T-helper 2 cell treated with Interferon-gamma antibody and Interleukin-4, amounts not matched to agents 5 μg/mL and 100 μg/mL, for 36 hours (primary cell): ENCODE results near the gene MTX1.
A peak's percentile ranks its signal among the peaks of the same experiment; 100 is the strongest.
"Not testable (repeated sequence)": the region's sequence is repeated elsewhere in the genome, so short reads cannot be mapped to it uniquely, and the experiment has no call there.

Experiments
- DNase-seq: peaks from one replicate; pipeline ENCODE4 v3.0.0; 2021; ENCODE audit warnings: low spot score
- H3K27ac Mint-ChIP-seq: one replicate; pipeline ENCODE4 v1.8.0; 2021; ENCODE audit warnings: mild to moderate bottlenecking, mixed read lengths
- H3K27me3 Mint-ChIP-seq: one replicate; pipeline ENCODE4 v1.8.0; 2021; ENCODE audit warnings: low read depth, mixed read lengths
- H3K36me3 Mint-ChIP-seq: one replicate; pipeline ENCODE4 v1.8.0; 2021; ENCODE audit warnings: low read depth, mixed read lengths
- H3K4me1 Mint-ChIP-seq: one replicate; pipeline ENCODE4 v1.8.0; 2021; ENCODE audit warnings: low read depth, mixed read lengths
- H3K4me3 Mint-ChIP-seq: one replicate; pipeline ENCODE4 v1.8.0; 2022; ENCODE audit warnings: mild to moderate bottlenecking, moderate library complexity, mixed read lengths
- H3K9me3 Mint-ChIP-seq: one replicate; pipeline ENCODE4 v1.8.0; 2021; ENCODE audit warnings: mixed read lengths

The MTX1 gene

DNA sequence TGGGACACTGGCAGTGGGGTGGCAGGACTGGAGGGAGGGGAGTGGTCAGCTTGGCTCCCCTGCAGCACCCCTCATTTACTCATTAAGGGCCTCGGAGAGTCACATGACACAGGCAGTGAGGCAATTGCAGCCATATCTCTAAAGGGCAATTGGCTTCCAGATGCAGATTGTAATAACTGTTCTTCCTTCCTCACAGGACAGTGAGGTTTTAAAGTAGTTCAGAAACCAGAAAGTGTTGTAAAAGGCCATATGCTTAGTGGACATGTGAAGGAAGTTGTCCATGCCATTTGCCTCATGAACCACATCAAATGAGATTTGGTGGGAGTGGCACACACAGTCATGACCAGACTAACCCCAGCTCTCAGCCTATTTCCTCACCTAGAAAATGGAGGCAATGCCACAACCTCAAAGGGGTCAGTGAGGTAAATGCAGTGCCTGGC, 11.1 kb downstream of the MTX1 start:
- Mint-ChIP-seq H3K4me3 (peak overlapping the region; percentile 29), H3K27ac (peak overlapping the region; percentile 81), H3K4me1 (peaks cover 20% of the 10 kb centered on the region), H3K36me3 (peaks cover 15% of the 10 kb centered on the region), H3K9me3 (no peaks in the 10 kb centered on the region), H3K27me3 (no peaks in the 10 kb centered on the region)
- DNase-seq, result no peak

- not testable (repeated sequence) for H3K9me3 Mint-ChIP-seq, H3K27me3 Mint-ChIP-seq, DNase-seq, H3K4me3 Mint-ChIP-seq
- Mint-ChIP-seq H3K27ac (peak overlapping the region; percentile 81), H3K36me3 (peaks cover 10% of the 10 kb centered on the region), H3K4me1 (peaks cover 19% of the 10 kb centered on the region)
These were observed 11.9 kb downstream of the MTX1 start for GRCh38 chr1:155220211-155220965.

DNA sequence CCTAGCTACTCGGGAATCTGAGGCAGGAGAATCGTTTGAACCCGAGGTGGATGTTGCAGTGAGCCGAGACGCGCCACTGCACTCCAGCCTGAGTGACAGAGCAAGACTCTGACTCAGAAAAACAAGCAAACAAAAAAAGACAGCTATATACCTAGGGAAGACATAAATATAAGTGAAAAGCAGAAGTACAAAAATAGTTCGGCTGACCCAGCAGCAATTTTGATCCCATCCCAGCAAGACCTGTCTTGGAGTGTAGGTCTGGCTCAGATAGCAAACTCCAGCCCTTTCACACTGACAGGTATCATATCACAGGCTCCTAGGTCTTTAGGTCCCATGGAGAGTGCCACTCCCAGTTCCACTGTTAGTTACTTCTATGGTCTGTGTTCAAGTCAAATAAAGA, 14.6 kb downstream of the MTX1 start:
- DNase-seq, result no peak
- H3K36me3 Mint-ChIP-seq, result peaks cover 14% of the 10 kb centered on the region
- H3K9me3 Mint-ChIP-seq, result no peaks in the 10 kb centered on the region
- peak overlapping the region; percentile 31 for H3K27ac Mint-ChIP-seq
- no peaks in the 10 kb centered on the region for H3K27me3 Mint-ChIP-seq
- no peak overlapping the region for H3K4me3 Mint-ChIP-seq
- H3K4me1 Mint-ChIP-seq, result peaks cover 32% of the 10 kb centered on the region

- not testable (repeated sequence) for H3K9me3 Mint-ChIP-seq
- peak overlapping the region; percentile 41 for H3K27ac Mint-ChIP-seq
These were observed 16.9 kb downstream of the MTX1 start for GRCh38 chr1:155225404-155225759.

DNA sequence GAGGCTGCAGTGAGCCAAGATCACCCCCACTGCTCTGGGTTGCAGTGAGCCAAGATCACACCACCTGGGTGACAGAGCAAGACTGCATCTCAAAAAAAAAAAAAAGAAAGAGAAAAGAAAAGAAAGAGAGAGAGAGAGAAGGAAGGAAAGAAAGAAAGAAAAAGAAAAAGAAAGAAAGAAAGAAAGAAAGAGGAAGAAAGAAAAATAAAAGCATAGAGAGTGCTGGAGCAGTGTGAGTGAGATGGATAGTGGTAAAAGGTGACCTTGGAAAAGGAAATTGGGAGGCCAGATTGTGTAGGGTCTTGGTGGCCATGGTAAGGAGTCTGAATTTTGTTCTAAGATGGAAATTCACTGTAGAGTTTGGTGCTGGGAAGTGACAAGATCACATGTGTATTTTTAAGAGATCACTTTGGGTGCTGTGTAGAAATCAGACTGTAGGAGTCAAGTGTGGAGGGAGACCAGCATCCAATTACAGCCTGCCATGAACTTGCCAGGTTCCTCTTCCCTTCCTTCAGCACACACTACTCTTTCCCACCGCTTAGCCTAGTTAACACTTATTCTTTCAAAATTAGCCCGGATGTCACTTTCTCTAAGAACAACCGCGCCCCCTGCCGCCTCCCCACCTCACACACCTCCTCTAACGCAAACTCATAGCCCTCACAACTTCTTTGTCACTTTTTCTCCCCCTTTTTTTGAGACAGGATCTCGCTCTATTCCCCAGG, 17.9 kb downstream of the MTX1 start:
- peak overlapping the region; percentile 97 for H3K4me3 Mint-ChIP-seq
- peak; percentile 78 for DNase-seq
- peak overlapping the region; percentile 94 for H3K27ac Mint-ChIP-seq
- H3K9me3 Mint-ChIP-seq, result no peaks in the 10 kb centered on the region
- H3K4me1 Mint-ChIP-seq, result peaks cover 21% of the 10 kb centered on the region
- H3K27me3 Mint-ChIP-seq, result no peaks in the 10 kb centered on the region
- peaks cover 11% of the 10 kb centered on the region for H3K36me3 Mint-ChIP-seq

More at GRCh38 chr1:155225404-155225759, 16.9 kb downstream of the MTX1 start:
- Mint-ChIP-seq H3K4me1 (peaks cover 19% of the 10 kb centered on the region), H3K4me3 (peak overlapping the region; percentile 97), H3K36me3 (peaks cover 11% of the 10 kb centered on the region)
- DNase-seq, H3K27me3 Mint-ChIP-seq: not testable (repeated sequence)

GRCh38 chr1:155226910-155227260, 18.4 kb downstream of the MTX1 start:
- peak overlapping the region; percentile 94 for H3K27ac Mint-ChIP-seq
- no peak for DNase-seq

DNA sequence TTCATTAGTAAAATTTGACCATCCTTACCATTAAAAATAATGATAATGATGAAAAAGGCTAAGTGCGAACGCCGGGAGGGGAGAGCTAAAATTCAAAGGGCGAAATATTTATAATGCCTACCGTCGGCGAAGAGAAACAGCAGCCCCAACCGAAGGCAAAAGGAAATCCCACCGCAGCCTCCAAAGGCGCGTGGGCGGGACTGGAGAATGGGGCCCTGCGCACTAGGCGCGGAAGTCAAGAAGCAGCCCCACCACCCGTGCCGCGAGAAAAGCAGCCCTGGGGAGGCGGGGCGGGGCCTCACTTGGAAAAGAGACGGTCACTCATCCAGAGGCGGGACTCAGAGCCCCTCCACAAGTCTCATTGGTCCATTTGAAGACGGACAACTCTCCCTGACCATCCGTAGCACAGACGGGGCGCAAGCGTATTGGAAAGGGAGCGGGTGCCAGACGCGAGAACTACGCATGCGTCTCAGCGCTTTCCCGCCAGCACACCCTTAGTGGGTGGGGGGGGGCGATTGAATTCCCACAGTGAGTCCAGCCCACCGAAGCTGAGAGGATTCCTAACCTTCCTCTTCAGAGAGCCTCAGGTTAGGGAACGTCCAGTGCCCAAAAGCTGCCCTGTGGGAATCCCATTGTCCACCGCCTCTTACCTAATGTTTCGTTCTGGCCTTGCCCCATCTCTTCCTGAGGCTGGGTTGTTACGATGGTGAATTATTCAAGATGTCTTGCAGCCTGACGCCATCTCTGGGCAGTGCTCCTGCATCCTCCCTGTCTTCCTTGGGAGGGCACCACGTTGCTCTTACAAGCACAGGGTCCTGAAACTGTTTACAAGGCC, 19.0 kb downstream of the MTX1 start:
- Mint-ChIP-seq H3K4me3 (peak overlapping the region; percentile 97), H3K4me1 (peaks cover 19% of the 10 kb centered on the region), H3K36me3 (peaks cover 11% of the 10 kb centered on the region), H3K9me3 (no peaks in the 10 kb centered on the region), H3K27me3 (no peaks in the 10 kb centered on the region), H3K27ac (peak overlapping the region; percentile 94)
- peak; percentile 99 for DNase-seq

More at GRCh38 chr1:155226910-155227260, 18.4 kb downstream of the MTX1 start:
- Mint-ChIP-seq H3K4me1 (peaks cover 21% of the 10 kb centered on the region), H3K9me3 (no peaks in the 10 kb centered on the region), H3K36me3 (peaks cover 11% of the 10 kb centered on the region), H3K4me3 (peak overlapping the region; percentile 97), H3K27me3 (no peaks in the 10 kb centered on the region)

DNA sequence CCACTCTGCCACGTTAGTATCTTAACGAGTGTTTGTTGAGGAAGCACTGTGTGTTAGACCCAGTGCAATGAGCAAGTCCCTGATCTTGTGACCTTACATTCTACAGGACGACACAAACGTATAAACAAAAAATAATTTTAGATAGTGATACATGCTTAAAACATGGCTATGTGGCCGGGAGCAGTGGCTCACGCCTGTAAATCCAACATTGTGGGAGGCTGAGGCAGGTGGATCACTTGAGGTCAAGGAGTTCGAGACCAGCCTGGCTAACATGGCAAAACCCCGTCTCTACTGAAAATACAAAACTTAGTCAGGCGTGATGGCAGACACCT, 19.6 kb downstream of the MTX1 start:
- Mint-ChIP-seq H3K4me3 (peak overlapping the region; percentile 97), H3K9me3 (no peaks in the 10 kb centered on the region), H3K27me3 (no peaks in the 10 kb centered on the region), H3K36me3 (peaks cover 11% of the 10 kb centered on the region), H3K27ac (peak overlapping the region; percentile 94), H3K4me1 (peaks cover 19% of the 10 kb centered on the region)
- no peak for DNase-seq

DNA sequence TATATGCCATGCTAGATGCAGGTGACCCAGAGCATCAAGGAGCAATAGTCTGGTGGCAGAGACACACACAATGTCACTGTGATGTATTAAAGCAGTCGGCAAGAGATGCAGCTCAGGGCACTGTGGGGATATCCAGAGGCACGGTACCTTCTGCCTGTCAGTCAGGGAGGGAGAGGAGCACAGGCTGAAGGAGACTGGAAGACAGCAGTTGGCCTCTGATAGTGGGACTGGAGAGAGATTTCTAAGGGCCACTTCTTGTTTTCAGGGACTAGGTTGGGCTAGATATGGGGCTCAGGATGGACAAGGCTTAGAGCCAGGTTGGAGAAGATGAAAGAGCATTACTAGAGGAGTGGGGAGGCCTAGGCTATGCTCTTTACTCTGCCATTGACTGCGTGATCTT, 22.8 kb downstream of the MTX1 start:
- H3K27ac Mint-ChIP-seq, H3K4me3 Mint-ChIP-seq, DNase-seq, H3K27me3 Mint-ChIP-seq, H3K9me3 Mint-ChIP-seq: not testable (repeated sequence)
- peaks cover 17% of the 10 kb centered on the region for H3K4me1 Mint-ChIP-seq
- peaks cover 12% of the 10 kb centered on the region for H3K36me3 Mint-ChIP-seq

DNA sequence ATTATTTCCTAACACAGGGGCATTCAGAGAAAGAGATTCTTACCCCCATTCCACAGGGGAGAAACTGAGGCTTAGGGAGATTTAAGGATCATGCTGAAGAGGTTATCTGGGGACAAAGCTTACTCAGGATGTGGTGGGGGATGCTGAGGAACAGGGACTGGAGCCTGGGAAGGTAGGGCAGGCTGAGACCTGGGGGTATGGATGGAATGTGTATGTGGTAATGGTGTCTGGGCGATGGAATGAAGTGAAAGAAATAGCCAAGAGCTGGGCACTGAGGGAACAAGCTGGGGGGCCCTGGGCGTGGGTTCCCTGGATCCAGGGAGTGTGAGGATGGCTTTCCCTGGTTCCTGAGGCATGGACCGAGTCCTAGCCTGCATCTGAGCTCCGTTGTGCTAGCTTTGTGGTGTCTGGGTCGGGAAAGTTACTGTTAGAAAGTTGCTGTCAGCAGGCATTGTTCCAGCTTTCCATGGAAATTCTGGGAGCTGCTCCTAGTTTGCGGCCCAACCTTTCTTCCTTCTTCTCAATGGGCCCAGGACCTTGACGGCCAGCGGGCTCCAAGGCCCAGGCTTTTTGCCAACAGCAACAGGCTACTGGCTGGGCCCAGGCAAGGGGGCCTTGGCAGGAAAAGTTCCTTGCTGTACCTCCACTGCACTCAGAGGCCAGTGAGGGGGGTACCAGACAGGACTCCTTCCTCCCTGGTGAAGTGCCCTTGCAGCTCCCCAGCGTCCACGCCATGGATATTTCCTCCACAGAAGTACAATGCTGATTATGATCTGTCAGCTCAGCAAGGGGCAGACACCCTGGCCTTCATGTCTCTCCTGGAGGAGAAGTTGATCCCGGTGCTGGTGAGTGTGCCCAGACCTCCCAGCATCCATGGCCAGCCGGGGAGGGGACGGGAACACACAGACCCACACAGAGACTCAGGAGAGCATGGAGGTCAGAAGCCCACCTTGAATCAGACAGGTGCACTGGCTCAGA, 23.8 kb downstream of the MTX1 start:
- not testable (repeated sequence) for H3K27me3 Mint-ChIP-seq, DNase-seq, H3K9me3 Mint-ChIP-seq, H3K27ac Mint-ChIP-seq, H3K4me3 Mint-ChIP-seq
- H3K36me3 Mint-ChIP-seq, result peaks cover 17% of the 10 kb centered on the region
- peaks cover 14% of the 10 kb centered on the region for H3K4me1 Mint-ChIP-seq

- not testable (repeated sequence) for H3K4me1 Mint-ChIP-seq, H3K9me3 Mint-ChIP-seq, H3K4me3 Mint-ChIP-seq
These were observed 25.0 kb downstream of the MTX1 start for GRCh38 chr1:155233502-155233901.

GRCh38 chr1:155235375-155235774, 26.9 kb downstream of the MTX1 start:
- not testable (repeated sequence) for DNase-seq, H3K27me3 Mint-ChIP-seq, H3K4me1 Mint-ChIP-seq, H3K27ac Mint-ChIP-seq, H3K4me3 Mint-ChIP-seq, H3K9me3 Mint-ChIP-seq
- peaks cover 29% of the 10 kb centered on the region for H3K36me3 Mint-ChIP-seq

More at GRCh38 chr1:155233502-155233901, 25.0 kb downstream of the MTX1 start:
- DNase-seq, H3K27me3 Mint-ChIP-seq, H3K27ac Mint-ChIP-seq: not testable (repeated sequence)
- peaks cover 23% of the 10 kb centered on the region for H3K36me3 Mint-ChIP-seq

GRCh38 chr1:155236451-155236850, 28.0 kb downstream of the MTX1 start:
- H3K27me3 Mint-ChIP-seq, result no peaks in the 10 kb centered on the region
- H3K4me1 Mint-ChIP-seq, result peaks cover 13% of the 10 kb centered on the region
- no peak overlapping the region for H3K4me3 Mint-ChIP-seq
- no peak overlapping the region for H3K27ac Mint-ChIP-seq
- H3K9me3 Mint-ChIP-seq, result no peaks in the 10 kb centered on the region
- H3K36me3 Mint-ChIP-seq, result peaks cover 32% of the 10 kb centered on the region
- DNase-seq, result no peak
